Measurements from ENCODE around the gene LUC7L3.
"Not testable (repeated sequence)": the region's sequence is repeated elsewhere in the genome, so short reads cannot be mapped to it uniquely, and the experiment has no call there.

LUC7L3 gene

GRCh38 chr17:50710025-50710424 lies 9.4 kb upstream of the LUC7L3 start:
- no peak for DNase-seq (ENCODE audit: low read depth)

GRCh38 chr17:50710650-50711049 lies 8.8 kb upstream of the LUC7L3 start:
- no peak for DNase-seq (ENCODE audit: low read depth)

GRCh38 chr17:50712641-50713040 lies 6.8 kb upstream of the LUC7L3 start:
- no peak for DNase-seq (ENCODE audit: low read depth)

- peak; percentile 21 for DNase-seq (ENCODE audit: low read depth)
Measured at GRCh38 chr17:50715471-50715870, 3.9 kb upstream of the LUC7L3 start.

- DNase-seq (ENCODE audit: low read depth): no peak
Measured at GRCh38 chr17:50719924-50720794, 756 bp downstream of the LUC7L3 start.

GRCh38 chr17:50721194-50722010 lies 2.0 kb downstream of the LUC7L3 start:
- no peak for DNase-seq (ENCODE audit: low read depth)

- peak; percentile 13 for DNase-seq (ENCODE audit: low read depth)
Measured at GRCh38 chr17:50722746-50723145, 3.3 kb downstream of the LUC7L3 start.

- not testable (repeated sequence) for DNase-seq (ENCODE audit: low read depth)
Measured at GRCh38 chr17:50724622-50725021, 5.2 kb downstream of the LUC7L3 start.

- DNase-seq (ENCODE audit: low read depth): no peak
Measured at GRCh38 chr17:50725769-50726655, 6.6 kb downstream of the LUC7L3 start.

- no peak for DNase-seq (ENCODE audit: low read depth)
Measured at GRCh38 chr17:50728112-50728429, 8.7 kb downstream of the LUC7L3 start.

- DNase-seq (ENCODE audit: low read depth): no peak
Measured at GRCh38 chr17:50728881-50729765, 9.7 kb downstream of the LUC7L3 start.

- DNase-seq (ENCODE audit: low read depth): no peak
Measured at GRCh38 chr17:50731575-50732460, 12.4 kb downstream of the LUC7L3 start.

- DNase-seq (ENCODE audit: low read depth): no peak
Measured at GRCh38 chr17:50735287-50735686, 15.9 kb downstream of the LUC7L3 start.

GRCh38 chr17:50737118-50737698 lies 17.8 kb downstream of the LUC7L3 start:
- DNase-seq (ENCODE audit: low read depth): peak; percentile 35

- DNase-seq (ENCODE audit: low read depth): no peak
Measured at GRCh38 chr17:50739098-50739497, 19.7 kb downstream of the LUC7L3 start.

GRCh38 chr17:50745631-50746030 lies 26.2 kb downstream of the LUC7L3 start:
- DNase-seq (ENCODE audit: low read depth): no peak

GRCh38 chr17:50749245-50749644 lies 29.8 kb downstream of the LUC7L3 start:
- no peak for DNase-seq (ENCODE audit: low read depth)

- DNase-seq (ENCODE audit: low read depth): no peak
Measured at GRCh38 chr17:50754521-50754920, 35.1 kb downstream of the LUC7L3 start.

- no peak for DNase-seq (ENCODE audit: low read depth)
Measured at GRCh38 chr17:50758524-50758923, 39.1 kb downstream of the LUC7L3 start.
